ENCODE data around the gene ITIH1. TPM values are rescaled to one million over a fixed set of nuclear protein-coding genes. Genes with fewer than 3 reads are reported as not detected.
"Not testable (repeated sequence)": the region's sequence is repeated elsewhere in the genome, so short reads cannot be mapped to it uniquely, and the experiment has no call there.

The ITIH1 gene, protein sequence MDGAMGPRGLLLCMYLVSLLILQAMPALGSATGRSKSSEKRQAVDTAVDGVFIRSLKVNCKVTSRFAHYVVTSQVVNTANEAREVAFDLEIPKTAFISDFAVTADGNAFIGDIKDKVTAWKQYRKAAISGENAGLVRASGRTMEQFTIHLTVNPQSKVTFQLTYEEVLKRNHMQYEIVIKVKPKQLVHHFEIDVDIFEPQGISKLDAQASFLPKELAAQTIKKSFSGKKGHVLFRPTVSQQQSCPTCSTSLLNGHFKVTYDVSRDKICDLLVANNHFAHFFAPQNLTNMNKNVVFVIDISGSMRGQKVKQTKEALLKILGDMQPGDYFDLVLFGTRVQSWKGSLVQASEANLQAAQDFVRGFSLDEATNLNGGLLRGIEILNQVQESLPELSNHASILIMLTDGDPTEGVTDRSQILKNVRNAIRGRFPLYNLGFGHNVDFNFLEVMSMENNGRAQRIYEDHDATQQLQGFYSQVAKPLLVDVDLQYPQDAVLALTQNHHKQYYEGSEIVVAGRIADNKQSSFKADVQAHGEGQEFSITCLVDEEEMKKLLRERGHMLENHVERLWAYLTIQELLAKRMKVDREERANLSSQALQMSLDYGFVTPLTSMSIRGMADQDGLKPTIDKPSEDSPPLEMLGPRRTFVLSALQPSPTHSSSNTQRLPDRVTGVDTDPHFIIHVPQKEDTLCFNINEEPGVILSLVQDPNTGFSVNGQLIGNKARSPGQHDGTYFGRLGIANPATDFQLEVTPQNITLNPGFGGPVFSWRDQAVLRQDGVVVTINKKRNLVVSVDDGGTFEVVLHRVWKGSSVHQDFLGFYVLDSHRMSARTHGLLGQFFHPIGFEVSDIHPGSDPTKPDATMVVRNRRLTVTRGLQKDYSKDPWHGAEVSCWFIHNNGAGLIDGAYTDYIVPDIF
- total RNA-seq (2014; rRNA removed; shearing (Covaris generic); ENCODE audit: low replicate concordance) = not detected in 2 replicates

DNA sequence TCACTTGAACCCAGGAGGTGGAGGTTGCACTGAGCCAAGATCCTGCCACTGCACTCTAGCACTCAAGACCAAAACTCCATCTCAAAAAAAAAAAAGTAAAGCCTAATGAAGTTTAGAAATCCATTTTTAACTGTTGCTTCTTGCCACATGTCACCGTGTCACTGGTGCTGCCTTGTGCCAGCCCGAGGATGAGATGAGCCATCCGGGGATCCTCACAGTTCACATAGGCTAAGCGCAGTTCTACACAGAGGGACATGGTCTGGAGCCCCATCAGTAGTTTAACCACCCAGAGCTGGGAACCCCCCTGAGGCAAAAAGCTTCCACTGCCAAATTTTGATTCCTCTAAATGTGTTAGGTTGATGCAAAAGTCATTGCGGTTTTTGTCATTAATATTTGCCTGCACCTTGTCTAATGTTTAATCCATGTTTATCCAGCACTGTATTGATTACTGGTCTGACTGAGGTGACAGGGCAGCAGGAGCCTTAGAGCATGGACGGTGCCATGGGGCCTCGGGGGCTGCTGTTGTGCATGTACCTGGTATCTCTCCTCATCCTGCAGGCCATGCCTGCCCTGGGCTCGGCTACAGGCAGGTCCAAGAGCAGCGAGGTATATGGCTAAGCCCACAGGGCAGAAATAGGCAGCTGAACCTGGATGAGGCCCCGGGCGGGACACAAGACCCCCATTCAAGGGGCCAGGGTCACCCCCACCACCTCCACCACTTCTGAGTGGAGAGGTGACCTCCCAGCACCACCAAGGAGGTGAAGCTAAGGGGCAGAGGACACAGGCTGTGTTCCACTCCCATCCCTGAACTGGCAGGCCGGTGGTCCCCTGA is at the start of gene ITIH1:
Gene ITIH1, plus strand, starts transcription at position 473 of the 832 bp plus-strand sequence. Its CDS starts 17 bp downstream, at position 490.
- H3K4me3 ChIP-seq = no peak within 1 kb of the TSS
- no peak for DNase-seq
- H3K27me3 ChIP-seq = no peaks in the 10 kb centered on the region
- H3K36me3 ChIP-seq = no peaks in the 10 kb centered on the region
- H3K9me3 ChIP-seq = no peaks in the 10 kb centered on the region

GRCh38 chr3:52728753-52729152 is 48.6 kb upstream of the ITIH1 start:
- not testable (repeated sequence) for DNase-seq, H3K9me3 ChIP-seq, H3K4me3 ChIP-seq, H3K27me3 ChIP-seq
- peaks cover 13% of the 10 kb centered on the region for H3K36me3 ChIP-seq

DNA sequence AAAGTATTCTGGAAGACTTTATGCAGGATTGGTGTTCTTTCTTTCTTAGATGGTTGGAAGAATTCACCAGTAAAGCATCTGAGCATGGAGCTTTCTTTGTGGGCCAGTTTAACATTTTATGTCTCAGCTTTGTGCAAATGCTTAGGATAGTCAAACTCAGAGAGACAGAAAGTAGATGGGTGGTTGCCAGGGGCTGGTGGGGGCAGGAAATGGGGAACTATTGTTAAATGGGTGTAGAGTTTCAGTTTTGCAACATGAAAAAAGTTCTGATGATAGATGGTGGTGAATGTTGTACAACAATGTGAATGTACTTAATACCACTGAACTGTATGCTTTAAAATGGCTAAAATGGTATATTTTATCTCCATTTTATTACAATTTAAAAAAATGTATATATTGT is 46.7 kb upstream of the ITIH1 start:
- Histone ChIP-seq H3K27me3 (no peaks in the 10 kb centered on the region), H3K9me3 (no peaks in the 10 kb centered on the region), H3K4me3 (no peak overlapping the region), H3K36me3 (peaks cover 24% of the 10 kb centered on the region)
- DNase-seq = no peak

DNA sequence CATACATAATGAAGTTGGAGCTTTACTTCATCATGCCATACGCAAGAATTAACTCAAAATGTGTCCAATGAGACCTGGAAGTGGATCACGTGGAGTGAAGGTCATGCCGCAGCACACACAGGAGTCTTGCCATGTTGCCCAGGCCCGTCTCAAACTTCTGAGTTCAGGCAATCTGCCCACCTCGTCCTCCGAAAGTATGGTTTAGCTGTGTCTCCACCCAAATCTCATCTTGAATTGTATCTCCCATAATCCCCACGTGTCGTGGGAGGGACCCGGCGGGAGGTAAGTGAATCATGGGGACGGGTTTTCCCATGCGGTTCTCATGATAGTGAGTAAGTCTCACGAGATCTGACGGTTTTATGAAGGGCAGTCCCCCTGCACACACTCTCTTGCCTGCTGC is 45.8 kb upstream of the ITIH1 start:
- H3K27me3 ChIP-seq = no peaks in the 10 kb centered on the region
- H3K4me3 ChIP-seq = no peak overlapping the region
- H3K36me3 ChIP-seq = peaks cover 24% of the 10 kb centered on the region
- DNase-seq = no peak
- H3K9me3 ChIP-seq = no peaks in the 10 kb centered on the region

- H3K9me3 ChIP-seq = no peaks in the 10 kb centered on the region
- no peak overlapping the region for H3K4me3 ChIP-seq
- H3K36me3 ChIP-seq = peaks cover 24% of the 10 kb centered on the region
- no peaks in the 10 kb centered on the region for H3K27me3 ChIP-seq
- no peak for DNase-seq
These were observed 44.0 kb upstream of the ITIH1 start for GRCh38 chr3:52733256-52733891.

- DNase-seq = no peak
- no peaks in the 10 kb centered on the region for H3K9me3 ChIP-seq
- H3K4me3 ChIP-seq = no peak overlapping the region
- peaks cover 12% of the 10 kb centered on the region for H3K36me3 ChIP-seq
- no peaks in the 10 kb centered on the region for H3K27me3 ChIP-seq
These were observed 37.7 kb upstream of the ITIH1 start for GRCh38 chr3:52739730-52740129.

DNA sequence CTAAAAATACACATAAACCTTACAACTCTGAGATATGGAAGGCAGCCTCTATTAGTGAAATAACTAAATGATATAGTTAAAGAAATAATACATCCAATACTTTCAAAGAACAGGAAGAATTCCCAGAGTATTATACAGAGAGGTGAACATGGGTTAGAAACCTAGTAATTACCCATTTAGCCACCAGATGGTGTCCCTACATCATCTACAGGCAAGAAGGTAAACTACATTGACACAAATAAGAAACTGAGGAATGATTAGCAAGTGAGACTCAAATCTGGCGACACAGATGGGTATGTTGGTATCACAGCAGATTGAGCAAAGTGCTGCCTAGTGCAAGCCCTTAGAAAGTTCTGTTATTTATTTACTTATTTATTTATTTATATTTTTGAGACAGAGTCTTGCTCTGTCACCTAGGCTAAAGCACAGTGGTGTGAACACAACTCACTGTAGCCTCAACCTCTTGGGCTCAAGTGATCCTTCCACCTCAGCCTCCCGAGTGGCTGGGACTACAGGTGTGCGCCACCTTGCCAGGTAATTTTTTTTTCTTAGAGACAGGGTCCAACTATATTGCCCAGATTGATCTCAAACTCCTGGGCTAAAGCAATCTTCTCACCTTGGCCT is 34.9 kb upstream of the ITIH1 start:
- H3K4me3 ChIP-seq = no peak overlapping the region
- DNase-seq = no peak
- no peaks in the 10 kb centered on the region for H3K9me3 ChIP-seq
- H3K36me3 ChIP-seq = peaks cover 3% of the 10 kb centered on the region
- no peaks in the 10 kb centered on the region for H3K27me3 ChIP-seq

- peaks cover 3% of the 10 kb centered on the region for H3K36me3 ChIP-seq
- H3K9me3 ChIP-seq = no peaks in the 10 kb centered on the region
- no peak overlapping the region for H3K4me3 ChIP-seq
- H3K27me3 ChIP-seq = no peaks in the 10 kb centered on the region
- DNase-seq = no peak
These were observed 34.2 kb upstream of the ITIH1 start for GRCh38 chr3:52743152-52743551.

GRCh38 chr3:52743721-52744120 is 33.7 kb upstream of the ITIH1 start:
- no peaks in the 10 kb centered on the region; the same call in none of the 2 replicates for H3K36me3 ChIP-seq
- no peak overlapping the region for H3K4me3 ChIP-seq
- no peak for DNase-seq
- no peaks in the 10 kb centered on the region for H3K9me3 ChIP-seq
- H3K27me3 ChIP-seq = no peaks in the 10 kb centered on the region

DNA sequence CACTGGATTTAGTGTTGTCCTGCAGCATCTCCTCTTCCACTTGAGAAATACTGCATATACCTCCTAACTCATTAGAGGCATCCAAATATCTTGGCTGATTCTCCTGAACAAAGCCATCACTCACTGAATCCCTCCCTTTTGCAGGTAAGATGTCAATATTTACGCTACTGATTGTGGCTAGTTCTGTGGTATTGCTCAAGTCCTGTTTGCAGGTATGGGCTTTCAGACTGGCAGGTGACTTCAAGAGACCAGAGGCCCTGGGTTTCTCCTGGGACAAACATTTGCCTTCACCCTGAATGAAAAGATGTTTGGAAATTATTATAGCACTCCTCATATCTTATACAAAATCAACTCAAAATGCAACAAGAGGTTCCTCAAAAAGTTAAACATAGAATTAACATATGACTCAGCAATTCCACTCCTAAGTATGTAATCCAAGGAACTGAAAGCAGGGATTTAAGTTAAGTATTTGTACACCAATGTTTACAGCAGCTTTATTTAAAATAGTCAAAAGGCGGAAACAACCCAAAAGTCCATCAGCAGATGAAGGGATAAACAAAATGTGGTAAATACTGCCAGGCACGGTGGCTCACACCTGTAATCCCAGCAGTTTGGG is 25.2 kb upstream of the ITIH1 start:
- Histone ChIP-seq H3K36me3 (peaks cover 8% of the 10 kb centered on the region), H3K4me3 (no peak overlapping the region), H3K9me3 (no peaks in the 10 kb centered on the region), H3K27me3 (no peaks in the 10 kb centered on the region)
- DNase-seq = no peak

DNA sequence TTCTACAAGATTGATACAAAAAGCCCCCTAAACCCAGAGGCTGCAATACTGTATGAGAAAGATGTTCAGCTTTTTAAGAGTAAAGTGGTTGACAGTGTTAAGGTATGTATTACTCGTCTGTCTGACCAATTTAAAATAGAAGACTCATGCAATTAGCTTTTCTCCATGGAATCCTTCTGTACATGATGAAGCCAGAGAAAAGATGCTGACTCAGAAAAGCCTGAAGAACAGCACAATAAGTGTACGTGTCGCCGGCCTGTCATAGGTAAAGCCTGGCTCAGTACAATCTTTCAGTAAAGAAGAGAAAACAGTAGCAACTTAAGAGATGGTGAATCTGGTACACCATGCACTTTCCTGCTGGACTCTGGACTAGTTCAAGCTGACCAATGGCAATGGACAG is 23.0 kb upstream of the ITIH1 start:
- H3K4me3 ChIP-seq = no peak overlapping the region
- no peaks in the 10 kb centered on the region for H3K27me3 ChIP-seq
- peaks cover 8% of the 10 kb centered on the region for H3K36me3 ChIP-seq
- no peaks in the 10 kb centered on the region for H3K9me3 ChIP-seq
- no peak for DNase-seq

GRCh38 chr3:52756141-52756540 is 21.3 kb upstream of the ITIH1 start:
- DNase-seq = no peak
- H3K9me3 ChIP-seq = no peaks in the 10 kb centered on the region
- H3K36me3 ChIP-seq = peaks cover 2% of the 10 kb centered on the region; the same call in 1 of the 2 replicates
- no peaks in the 10 kb centered on the region for H3K27me3 ChIP-seq
- no peak overlapping the region for H3K4me3 ChIP-seq

DNA sequence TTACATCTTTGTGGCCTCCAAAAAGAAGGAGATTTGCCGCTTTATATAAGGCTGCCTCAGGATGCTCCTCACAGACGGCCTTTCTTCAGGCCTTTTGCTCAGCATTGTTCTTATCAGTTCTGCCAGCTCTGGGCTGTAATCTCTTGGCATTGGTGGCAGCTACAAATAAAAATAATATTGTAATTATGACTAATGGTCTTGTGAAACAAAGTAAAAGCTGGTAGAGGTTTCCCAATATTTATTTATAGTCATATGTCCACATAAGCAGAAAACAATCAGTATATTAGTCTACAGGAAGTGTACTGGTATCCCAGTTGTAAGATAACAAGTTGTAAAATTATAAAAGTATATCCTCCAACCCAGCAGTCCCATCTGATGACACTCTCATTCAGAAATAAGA is 13.9 kb upstream of the ITIH1 start:
- no peaks in the 10 kb centered on the region for H3K27me3 ChIP-seq
- no peak overlapping the region for H3K4me3 ChIP-seq
- H3K9me3 ChIP-seq = no peaks in the 10 kb centered on the region
- H3K36me3 ChIP-seq = peaks cover 3% of the 10 kb centered on the region
- no peak for DNase-seq

GRCh38 chr3:52769786-52770455 is 7.5 kb upstream of the ITIH1 start:
- H3K9me3 ChIP-seq = no peaks in the 10 kb centered on the region
- no peaks in the 10 kb centered on the region for H3K27me3 ChIP-seq
- no peak for DNase-seq
- H3K36me3 ChIP-seq = peaks cover 3% of the 10 kb centered on the region
- peak overlapping the region; percentile 86 for H3K4me3 ChIP-seq

Data from MG63 (cell line).